ENCODE measurements around the gene LRRC4C.

DNA sequence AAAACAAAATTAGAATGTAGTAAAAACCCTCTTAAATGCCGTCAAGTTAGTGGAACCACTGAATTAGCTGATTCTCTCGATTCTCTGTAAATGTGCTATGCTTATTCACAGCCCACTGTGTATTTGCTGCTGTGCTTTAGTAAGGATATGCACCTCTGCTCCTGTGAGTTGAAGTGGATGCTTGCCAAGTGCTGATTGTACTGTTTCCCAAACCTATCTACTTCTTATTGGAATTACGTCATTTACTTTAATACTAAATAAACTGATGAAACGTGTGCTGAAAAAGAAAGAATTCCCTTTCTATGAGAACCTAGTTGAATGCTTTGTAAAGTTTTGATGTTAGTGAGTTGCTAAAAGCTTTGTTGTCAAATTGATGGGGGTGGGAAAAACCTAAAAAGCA is 158.4 kb downstream of the LRRC4C start:
- TF ChIP-seq, protein P1, sequence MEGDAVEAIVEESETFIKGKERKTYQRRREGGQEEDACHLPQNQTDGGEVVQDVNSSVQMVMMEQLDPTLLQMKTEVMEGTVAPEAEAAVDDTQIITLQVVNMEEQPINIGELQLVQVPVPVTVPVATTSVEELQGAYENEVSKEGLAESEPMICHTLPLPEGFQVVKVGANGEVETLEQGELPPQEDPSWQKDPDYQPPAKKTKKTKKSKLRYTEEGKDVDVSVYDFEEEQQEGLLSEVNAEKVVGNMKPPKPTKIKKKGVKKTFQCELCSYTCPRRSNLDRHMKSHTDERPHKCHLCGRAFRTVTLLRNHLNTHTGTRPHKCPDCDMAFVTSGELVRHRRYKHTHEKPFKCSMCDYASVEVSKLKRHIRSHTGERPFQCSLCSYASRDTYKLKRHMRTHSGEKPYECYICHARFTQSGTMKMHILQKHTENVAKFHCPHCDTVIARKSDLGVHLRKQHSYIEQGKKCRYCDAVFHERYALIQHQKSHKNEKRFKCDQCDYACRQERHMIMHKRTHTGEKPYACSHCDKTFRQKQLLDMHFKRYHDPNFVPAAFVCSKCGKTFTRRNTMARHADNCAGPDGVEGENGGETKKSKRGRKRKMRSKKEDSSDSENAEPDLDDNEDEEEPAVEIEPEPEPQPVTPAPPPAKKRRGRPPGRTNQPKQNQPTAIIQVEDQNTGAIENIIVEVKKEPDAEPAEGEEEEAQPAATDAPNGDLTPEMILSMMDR (IDR thresholded peaks at IDR 0.05), result no peak
- no peak for TF ChIP-seq POLR2A (IDR thresholded peaks at IDR 0.05)

Measured in heart left ventricle (tissue), 13 donors.